ENCODE results near the gene CD46. TPM values are rescaled to one million over a fixed set of nuclear protein-coding genes. Genes with fewer than 3 reads are reported as not detected.

CD46 gene
- total RNA-seq, 1 donor from 2014 or later = 116 TPM

DNA sequence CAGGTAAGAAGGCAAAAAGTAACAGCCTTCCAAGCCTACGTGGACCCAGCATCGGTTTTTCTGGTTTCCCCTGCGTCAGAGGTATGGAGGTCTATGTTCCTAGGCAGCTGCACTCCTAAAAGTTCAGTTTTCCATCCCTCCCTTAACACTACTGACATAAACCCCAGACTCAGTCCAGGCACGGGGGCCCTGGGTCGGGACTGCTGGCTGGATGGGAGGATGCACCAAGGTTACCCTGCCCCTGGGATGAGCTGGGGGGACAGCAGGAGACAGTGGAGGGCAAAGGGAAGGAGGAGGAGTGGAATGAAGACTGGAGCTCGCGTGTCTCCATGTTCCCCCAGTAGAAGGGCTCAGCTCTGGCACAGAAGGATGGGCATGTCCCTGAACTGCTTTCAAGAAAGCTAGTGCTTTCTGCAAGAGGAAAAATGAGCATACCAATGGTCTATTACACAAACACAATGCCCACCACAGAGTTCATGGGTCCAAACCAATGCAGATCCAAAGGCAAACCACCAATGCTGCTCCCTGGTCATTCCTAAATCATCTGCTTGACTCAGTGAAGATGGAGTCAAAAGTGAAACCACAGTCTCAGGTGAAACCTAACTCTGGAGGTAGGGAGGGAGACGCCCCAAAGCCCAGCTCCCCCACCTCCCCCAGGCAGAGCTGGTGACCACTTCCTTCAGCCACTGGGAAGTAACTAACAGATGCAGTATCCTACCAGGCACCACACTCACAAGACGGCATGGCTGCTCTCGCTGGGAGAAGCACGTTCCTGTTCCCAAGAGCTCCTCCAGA is 54.9 kb downstream of the CD46 start:
- TF ChIP-seq, protein P1, sequence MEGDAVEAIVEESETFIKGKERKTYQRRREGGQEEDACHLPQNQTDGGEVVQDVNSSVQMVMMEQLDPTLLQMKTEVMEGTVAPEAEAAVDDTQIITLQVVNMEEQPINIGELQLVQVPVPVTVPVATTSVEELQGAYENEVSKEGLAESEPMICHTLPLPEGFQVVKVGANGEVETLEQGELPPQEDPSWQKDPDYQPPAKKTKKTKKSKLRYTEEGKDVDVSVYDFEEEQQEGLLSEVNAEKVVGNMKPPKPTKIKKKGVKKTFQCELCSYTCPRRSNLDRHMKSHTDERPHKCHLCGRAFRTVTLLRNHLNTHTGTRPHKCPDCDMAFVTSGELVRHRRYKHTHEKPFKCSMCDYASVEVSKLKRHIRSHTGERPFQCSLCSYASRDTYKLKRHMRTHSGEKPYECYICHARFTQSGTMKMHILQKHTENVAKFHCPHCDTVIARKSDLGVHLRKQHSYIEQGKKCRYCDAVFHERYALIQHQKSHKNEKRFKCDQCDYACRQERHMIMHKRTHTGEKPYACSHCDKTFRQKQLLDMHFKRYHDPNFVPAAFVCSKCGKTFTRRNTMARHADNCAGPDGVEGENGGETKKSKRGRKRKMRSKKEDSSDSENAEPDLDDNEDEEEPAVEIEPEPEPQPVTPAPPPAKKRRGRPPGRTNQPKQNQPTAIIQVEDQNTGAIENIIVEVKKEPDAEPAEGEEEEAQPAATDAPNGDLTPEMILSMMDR (IDR thresholded peaks at IDR 0.05; ENCODE audit: unreplicated experiment) = no peak
- H3K27ac Mint-ChIP-seq (ENCODE audit: unreplicated experiment) = no peak overlapping the region
- no peak for DNase-seq (ENCODE audit: low spot score)
- H3K4me1 Mint-ChIP-seq (ENCODE audit: unreplicated experiment) = peaks cover 10% of the 10 kb centered on the region
- no peaks in the 10 kb centered on the region for H3K27me3 Mint-ChIP-seq (ENCODE audit: unreplicated experiment)
- peak overlapping the region; percentile 45 for H3K4me3 Mint-ChIP-seq (ENCODE audit: unreplicated experiment)
- H3K9me3 Mint-ChIP-seq (ENCODE audit: unreplicated experiment) = no peaks in the 10 kb centered on the region
- H3K36me3 Mint-ChIP-seq (ENCODE audit: low read depth, unreplicated experiment) = peaks cover 46% of the 10 kb centered on the region

DNA sequence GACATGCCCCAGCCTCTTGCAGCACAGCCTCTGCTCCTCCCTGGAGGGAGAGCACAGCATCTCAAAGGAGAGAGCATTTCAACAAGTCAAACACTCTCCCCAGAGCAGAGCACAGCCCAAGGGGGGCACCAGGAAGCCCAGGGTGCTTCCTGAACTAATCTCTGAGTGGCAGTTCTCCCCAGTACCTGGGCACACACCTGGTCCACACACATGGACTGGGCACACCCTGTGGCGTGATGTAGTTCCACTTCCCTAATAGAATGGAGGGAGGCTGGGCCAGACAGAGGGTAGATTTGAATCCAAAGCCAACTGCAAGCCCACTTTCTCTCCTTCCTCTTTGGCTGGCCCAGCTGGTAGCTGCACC is 55.5 kb downstream of the CD46 start:
- no peak overlapping the region for H3K27ac Mint-ChIP-seq (ENCODE audit: unreplicated experiment)
- peaks cover 44% of the 10 kb centered on the region for H3K36me3 Mint-ChIP-seq (ENCODE audit: low read depth, unreplicated experiment)
- H3K4me1 Mint-ChIP-seq (ENCODE audit: unreplicated experiment) = peaks cover 13% of the 10 kb centered on the region
- no peak overlapping the region for H3K4me3 Mint-ChIP-seq (ENCODE audit: unreplicated experiment)
- H3K9me3 Mint-ChIP-seq (ENCODE audit: unreplicated experiment) = no peaks in the 10 kb centered on the region
- no peak for DNase-seq (ENCODE audit: low spot score)
- H3K27me3 Mint-ChIP-seq (ENCODE audit: unreplicated experiment) = no peaks in the 10 kb centered on the region
- TF ChIP-seq, protein P1 (IDR thresholded peaks at IDR 0.05; ENCODE audit: unreplicated experiment) = no peak

DNA sequence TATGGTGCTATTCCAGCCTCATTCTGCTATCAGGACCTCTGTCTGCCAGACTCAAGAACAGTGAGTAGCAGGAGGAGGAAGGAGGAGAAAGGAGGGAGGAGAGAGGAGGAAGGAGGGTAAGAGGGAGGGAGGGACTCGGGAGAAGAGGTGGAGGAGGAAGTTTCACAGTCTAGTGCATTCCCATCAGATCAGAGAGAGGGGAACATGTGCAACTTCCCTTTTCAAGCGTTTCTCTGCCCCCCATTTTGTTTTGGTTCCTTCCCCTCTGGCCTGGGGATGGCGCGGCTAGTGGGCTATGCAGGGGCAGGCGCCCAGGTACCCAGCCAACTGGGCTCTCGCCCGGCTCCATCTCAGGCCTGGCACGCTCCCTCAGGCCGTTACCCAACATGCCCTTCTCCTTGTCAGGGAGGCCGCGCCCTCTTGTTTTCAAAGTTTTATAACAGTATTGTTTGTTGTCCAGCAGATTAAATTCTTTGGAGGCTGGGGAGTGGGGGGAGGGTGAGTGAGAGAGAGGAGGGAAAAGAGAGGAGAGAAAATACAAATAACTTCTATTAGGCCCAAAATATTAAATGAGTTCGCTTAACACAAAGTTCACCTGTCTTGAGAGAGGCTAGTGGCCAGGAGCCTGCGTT is 56.0 kb downstream of the CD46 start:
- Mint-ChIP-seq H3K27me3 (ENCODE audit: unreplicated experiment) (no peaks in the 10 kb centered on the region), H3K36me3 (ENCODE audit: low read depth, unreplicated experiment) (peaks cover 43% of the 10 kb centered on the region), H3K4me3 (ENCODE audit: unreplicated experiment) (no peak overlapping the region), H3K4me1 (ENCODE audit: unreplicated experiment) (peaks cover 13% of the 10 kb centered on the region), H3K9me3 (ENCODE audit: unreplicated experiment) (no peaks in the 10 kb centered on the region), H3K27ac (ENCODE audit: unreplicated experiment) (no peak overlapping the region)
- TF ChIP-seq, protein P1 (IDR thresholded peaks at IDR 0.05; ENCODE audit: unreplicated experiment) = no peak
- no peak for DNase-seq (ENCODE audit: low spot score)

DNA sequence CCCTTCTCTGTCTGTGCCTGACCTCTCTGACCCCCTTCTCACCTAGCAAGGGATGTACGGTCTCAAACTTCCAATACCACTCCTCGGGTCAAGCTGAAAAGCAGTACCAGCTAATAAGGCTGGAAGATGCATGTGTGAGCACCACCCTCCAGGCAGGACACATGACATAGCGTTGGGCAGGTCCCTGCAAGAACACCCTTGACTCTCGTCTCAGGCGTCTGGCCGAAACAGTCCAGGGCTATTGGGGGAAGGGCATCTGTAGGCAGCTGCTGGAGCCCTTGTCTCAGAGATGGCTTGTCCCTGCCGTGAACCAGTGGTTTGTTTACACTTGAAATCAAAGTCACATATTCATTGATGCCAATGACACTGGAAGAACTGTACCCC is 56.5 kb downstream of the CD46 start:
- TF ChIP-seq, protein P1 (IDR thresholded peaks at IDR 0.05; ENCODE audit: unreplicated experiment) = no peak
- H3K9me3 Mint-ChIP-seq (ENCODE audit: unreplicated experiment) = no peaks in the 10 kb centered on the region
- DNase-seq (ENCODE audit: low spot score) = no peak
- H3K4me1 Mint-ChIP-seq (ENCODE audit: unreplicated experiment) = peaks cover 13% of the 10 kb centered on the region
- H3K27ac Mint-ChIP-seq (ENCODE audit: unreplicated experiment) = no peak overlapping the region
- H3K4me3 Mint-ChIP-seq (ENCODE audit: unreplicated experiment) = no peak overlapping the region
- peaks cover 43% of the 10 kb centered on the region for H3K36me3 Mint-ChIP-seq (ENCODE audit: low read depth, unreplicated experiment)
- H3K27me3 Mint-ChIP-seq (ENCODE audit: unreplicated experiment) = no peaks in the 10 kb centered on the region

DNA sequence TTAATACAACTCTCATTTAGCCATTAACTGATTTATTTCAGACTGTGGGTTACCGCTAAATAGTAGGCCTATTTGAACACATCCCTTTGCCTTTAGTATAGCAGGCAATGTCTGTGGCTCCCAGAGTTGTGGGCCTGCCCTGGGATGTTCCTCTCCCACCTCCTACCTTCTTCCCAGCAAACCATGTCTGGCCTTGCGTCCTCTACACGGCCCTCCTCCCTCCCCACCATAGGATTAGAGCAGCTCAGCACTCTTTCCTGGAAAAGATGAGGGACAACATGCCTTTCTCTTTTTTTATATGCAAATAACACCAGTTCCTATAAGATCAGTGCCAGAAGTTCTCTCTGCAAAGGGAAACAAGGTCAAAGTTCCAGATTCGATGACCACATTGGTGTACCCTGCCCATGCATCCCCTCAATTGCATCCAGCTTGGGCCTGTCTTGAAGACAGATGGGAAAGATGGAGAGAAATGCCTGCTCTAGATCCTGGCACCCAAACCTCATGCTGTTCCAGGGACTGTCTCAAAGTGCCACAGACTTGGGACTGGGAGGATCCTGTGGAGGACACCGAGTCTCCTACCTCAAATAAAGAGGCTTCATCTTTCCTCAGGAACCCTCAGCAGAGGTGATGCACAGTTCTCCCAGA is 57.2 kb downstream of the CD46 start:
- Mint-ChIP-seq H3K4me1 (ENCODE audit: unreplicated experiment) (peaks cover 17% of the 10 kb centered on the region), H3K4me3 (ENCODE audit: unreplicated experiment) (no peak overlapping the region), H3K9me3 (ENCODE audit: unreplicated experiment) (no peaks in the 10 kb centered on the region), H3K27ac (ENCODE audit: unreplicated experiment) (no peak overlapping the region), H3K36me3 (ENCODE audit: low read depth, unreplicated experiment) (peaks cover 48% of the 10 kb centered on the region), H3K27me3 (ENCODE audit: unreplicated experiment) (peaks cover 2% of the 10 kb centered on the region)
- TF ChIP-seq, protein P1 (IDR thresholded peaks at IDR 0.05; ENCODE audit: unreplicated experiment) = no peak
- DNase-seq (ENCODE audit: low spot score) = no peak

Data from endothelial cell (in vitro differentiated cells).